NCI-H748 (cell line): Measurements from ENCODE around the gene ZNF200.
"Not testable (repeated sequence)": the region's sequence is repeated elsewhere in the genome, so short reads cannot be mapped to it uniquely, and the experiment has no call there.

Experiments used
- DNase-seq: peaks from one replicate; lab custom pipeline; 2025; ENCODE audit not compliant: unreplicated experiment; lab: John Stamatoyannopoulos, UW

Gene ZNF200

DNA sequence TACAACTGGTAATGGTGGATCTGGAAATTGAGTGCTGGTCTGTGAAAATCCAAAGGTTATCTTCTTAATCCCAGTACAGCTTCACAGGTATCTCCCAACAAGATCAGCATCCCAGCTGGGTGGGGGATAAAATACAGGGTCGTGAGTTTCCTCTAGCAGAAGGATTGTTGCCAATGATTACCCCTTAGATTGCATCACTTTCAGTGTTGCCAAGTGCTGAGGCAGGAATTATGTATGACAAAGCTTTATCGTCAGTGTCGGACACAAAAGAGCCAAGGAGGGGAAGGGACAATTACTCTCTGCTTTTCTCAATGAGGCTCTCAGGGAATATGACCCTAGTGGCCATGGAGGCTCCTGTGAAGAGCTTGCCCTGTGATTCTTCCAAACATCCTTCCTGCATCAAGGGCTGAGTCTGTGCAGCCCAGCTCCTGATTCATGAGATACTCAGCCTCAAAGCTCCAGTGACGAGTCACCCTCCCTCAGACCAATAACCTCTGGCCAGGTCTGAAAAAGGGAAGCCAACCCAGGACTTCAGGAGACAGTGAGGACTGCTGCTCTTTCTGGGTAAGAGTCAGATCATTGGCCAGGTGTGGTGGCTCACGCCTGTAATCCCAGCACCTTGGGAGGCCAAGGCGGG lies 31.9 kb downstream of the ZNF200 start:
- DNase-seq = no peak

DNA sequence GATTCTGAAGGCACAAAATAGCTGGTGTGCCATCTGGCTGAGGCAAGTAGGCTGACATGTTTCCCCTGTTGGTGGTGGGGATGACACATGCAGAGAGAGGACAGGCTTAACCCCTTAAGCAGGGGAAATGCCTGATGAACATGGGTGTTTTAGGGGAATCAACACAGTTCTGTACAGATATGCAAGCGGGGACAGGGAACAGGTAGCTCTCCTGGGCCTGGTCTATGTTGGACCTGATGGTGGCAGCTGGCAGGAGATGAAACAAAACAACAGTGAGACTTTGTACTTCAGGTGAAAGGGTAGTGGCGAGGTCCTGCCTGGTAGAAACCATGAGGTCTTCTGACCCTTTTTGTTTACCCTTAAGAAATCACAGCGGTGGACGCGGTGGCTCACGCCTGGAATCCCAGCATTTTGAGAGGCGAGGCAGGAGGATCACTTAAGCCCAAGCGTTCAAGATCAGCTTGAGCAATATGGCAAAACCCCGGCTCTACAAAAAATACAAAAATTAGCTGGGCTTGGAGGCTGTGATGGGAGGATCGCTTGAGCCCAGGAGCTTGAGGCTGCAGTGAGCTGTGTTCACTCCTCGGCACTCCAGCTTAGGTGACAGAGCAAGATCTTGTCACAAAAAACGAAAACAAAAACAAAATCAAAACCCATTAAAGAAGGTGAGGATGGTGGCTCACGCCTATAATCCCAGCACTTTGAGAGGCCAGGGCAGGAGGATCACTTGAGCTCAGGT lies 36.5 kb downstream of the ZNF200 start:
- DNase-seq = no peak

DNA sequence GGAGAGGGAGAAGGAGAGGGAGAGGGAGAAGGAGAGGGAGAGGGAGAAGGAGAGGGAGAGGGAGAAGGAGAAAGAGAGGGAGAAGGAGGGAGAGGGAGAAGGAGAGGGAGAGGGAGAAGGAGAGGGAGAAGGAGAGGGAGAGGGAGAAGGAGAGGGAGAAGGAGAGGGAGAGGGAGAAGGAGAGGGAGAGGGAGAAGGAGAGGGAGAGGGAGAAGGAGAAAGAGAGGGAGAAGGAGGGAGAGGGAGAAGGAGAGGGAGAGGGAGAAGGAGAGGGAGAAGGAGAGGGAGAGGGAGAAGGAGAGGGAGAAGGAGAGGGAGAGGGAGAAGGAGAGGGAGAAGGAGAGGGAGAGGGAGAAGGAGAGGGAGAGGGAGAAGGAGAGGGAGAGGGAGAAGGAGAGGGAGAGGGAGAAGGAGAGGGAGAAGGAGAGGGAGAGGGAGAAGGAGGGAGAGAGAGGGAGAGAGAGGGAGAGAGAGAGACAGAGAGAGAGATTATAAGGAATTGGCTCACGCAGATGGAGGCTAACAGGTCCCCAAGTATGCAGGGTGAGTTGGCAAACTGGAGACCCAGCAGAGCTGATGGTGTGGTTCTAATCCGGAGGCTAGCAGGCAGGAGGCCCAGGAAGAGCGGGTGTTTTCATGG lies 37.1 kb downstream of the ZNF200 start:
- DNase-seq = not testable (repeated sequence)

DNA sequence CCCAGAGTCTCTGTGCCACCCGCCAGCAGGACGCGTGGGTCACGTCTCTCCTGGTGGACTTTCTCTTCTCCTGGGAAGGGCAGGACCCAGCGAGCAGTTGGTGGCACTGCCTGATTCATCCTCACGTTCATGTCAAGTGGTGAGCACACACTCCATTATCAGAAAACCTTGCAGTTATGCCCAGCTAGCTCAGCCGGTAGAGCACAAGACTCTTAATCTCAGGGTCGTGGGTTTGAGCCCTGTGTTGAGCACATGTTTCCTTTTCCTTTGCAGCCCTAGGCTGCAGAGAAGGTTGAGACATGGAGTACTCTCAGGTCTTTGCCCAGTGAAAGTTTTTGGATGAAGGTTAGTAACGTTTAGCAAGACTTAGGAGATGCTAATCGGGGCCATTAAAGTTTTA lies 39.0 kb downstream of the ZNF200 start:
- no peak for DNase-seq

DNA sequence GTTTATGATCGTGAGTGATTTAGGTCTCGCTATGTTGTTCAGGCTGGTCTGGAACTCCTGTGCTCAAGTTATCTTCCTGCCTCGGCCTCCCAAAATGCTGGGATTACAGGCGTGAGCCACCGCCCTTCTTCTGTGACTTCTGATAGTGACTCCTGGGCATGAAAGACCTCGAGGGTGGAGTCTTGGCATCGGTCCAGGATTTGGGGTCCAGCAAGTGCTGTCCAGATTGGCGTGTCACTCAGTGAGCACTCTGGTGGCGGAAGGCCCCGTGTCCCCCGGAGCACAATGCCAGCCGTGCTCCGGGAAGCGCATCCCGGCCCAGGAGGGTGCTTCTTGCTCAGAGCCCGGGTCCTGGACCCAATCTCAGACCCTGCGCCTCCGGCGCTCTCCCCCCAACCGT lies 40.2 kb downstream of the ZNF200 start:
- peak; percentile 11 for DNase-seq

DNA sequence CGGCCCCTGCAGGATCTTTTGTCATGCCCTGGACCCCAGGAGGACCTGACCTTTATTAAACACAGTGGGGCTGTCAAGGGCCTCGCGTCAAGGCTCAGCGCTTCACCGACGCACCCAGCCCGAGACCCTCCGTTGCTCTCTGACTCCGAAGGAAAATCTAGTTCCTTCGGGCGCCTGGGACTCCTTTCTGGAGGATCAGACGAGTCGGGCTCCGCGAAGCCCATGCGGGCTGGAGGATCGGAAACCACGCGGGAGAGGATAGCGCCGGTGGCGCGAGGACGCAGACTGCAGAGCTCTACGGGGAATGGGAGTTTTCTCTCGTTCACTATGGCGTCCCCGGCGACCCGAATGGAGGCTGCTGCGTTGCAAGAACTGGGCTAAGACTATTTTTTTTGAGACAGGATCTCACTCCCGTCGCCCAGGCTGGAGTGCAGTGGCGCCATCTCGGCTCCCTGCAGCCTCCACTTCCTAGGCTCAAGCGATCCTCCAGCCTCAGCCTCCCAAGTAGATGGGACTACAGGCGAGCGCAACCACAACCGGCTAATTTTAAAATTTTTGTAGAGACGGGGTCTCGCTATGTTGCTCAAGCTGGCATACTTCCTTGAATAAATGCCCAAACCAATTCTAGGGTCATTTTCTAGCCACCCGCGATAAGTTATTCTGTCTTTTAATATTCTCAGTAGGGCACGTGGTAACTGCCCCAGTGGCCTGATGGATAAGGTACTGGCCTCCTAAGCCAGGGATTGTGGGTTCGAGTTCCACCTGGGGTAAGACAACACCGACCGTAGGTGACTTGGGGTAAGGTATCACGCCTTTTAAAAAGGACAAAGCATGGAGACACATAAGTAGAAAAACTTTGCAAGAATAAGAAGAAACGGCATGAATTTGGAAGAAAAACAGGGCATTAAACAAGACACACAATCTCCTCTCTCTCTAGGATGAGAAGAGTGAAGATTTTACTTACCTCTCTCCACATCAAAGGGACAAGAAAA lies 41.4 kb downstream of the ZNF200 start:
- DNase-seq = no peak

DNA sequence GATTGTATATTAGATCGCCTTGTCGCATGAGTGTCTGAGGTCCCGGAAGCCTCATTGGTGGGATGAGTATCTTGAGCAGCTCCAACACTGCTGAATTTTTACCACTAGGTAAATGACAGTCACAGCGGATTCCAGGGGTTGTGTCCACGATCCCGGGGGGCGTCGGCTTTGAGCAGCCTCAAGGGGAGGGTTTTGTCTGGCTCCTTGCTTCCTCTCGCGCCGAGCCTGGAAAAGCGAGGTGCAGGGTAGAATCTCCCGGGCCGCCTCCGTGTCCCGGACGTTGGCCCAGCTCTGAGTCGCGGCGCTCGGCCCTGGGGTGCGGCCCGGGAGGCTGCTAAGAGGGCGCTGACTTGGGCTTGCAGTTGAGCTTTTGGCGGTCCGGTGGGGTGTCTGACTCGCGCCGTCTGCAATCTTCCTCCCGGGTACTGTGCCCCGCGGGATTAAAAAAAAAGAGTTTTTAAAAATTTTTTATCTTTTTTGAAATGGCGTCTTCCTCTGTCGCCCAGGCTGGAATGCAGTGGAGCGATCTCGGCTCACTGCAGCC lies 42.4 kb downstream of the ZNF200 start:
- DNase-seq = no peak

DNA sequence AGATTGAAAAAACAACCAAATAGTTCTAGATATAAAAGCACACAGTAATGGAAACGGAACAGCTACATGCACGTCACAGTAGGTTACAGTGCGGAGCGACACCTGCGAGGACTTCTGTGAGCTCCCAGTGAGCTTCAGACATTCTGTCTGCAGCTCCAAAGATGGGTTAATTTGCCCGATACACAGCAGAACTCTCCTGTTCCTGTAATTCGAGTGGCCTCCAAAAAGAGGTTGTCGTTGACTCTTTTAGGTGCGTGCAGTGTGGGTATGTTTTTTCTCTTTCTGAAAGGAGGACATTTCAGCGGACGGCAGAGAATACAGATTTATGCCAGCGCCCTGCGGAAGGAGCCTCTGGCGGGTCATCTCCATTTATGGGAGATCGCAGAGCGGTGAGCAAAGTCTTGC lies 44.0 kb downstream of the ZNF200 start:
- DNase-seq = peak; percentile 37

DNA sequence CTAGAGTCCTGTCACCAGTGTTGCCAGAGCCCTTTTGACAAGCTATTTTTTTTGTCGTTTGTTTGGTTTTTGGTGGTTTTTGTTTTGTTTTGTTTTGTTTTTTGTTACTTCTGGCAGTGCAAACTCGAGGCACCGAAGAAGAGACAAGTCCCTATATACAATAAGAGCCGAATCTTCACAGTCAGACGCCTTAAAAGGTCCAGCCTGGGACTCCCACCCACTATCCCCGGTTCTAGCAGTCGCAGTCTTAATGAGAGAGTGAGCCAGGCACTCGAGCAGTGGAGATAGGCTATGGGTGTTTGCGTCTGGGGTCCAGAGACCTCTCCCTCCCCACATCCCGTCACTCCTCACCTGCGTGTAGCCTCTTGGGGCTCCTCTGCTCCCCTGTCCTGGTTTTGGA lies 45.1 kb downstream of the ZNF200 start:
- no peak for DNase-seq

DNA sequence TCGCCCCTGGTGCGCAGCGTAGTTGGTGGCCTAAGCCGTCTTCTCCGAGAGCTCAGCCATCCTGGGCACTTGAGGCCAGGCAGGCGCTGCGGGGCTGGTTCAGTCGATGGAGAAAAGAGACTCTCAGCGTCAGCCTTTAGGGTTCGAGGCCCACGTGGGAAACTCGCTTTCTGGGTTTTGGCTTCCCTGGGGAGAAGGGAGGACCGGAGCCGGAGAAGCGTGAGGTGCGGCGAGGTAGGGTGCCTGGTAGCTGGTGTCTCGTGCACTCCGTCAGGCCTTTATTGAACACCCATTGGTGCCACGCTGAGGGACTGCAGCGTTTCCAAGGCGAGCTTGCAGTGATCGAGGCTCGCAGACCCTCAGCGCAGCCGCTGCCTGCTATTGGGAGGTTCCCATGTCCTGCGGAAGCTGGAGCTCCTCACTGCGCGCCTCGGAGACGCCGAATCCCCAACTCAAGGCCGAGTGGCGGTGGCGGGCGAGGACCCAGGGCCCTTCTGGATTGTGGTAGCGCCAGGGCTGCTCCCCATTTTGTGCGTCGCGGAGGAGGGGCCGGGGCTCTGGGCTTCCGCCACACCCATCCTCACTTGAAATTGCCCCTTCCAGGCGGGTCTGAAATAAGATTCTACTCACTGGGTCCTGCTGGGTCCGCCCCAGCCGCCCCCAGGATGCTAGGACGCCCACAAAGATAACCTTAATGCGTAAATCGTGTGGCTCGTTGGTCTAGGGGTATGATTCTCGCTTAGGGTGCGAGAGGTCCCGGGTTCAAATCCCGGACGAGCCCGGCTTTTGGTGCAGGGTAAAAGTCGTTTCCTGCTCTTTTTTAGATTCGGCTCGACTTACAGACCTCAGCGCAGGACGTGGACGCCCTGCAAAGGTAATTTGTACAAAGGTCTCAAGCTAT lies 45.8 kb downstream of the ZNF200 start:
- DNase-seq = peak; percentile 50

DNA sequence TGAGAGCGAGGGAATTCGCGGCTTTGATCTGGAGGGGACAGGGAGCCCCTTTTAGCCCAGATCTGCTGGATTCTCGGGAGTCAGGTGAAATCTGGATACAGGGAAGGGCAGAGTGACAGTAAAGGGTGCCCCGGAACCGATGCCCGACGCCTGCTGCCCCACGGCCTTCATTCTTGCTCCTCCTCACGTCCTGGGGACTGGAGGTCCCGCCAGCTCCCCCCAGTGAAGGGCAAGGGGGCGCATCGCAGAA lies 46.4 kb downstream of the ZNF200 start:
- peak; percentile 50 for DNase-seq

DNA sequence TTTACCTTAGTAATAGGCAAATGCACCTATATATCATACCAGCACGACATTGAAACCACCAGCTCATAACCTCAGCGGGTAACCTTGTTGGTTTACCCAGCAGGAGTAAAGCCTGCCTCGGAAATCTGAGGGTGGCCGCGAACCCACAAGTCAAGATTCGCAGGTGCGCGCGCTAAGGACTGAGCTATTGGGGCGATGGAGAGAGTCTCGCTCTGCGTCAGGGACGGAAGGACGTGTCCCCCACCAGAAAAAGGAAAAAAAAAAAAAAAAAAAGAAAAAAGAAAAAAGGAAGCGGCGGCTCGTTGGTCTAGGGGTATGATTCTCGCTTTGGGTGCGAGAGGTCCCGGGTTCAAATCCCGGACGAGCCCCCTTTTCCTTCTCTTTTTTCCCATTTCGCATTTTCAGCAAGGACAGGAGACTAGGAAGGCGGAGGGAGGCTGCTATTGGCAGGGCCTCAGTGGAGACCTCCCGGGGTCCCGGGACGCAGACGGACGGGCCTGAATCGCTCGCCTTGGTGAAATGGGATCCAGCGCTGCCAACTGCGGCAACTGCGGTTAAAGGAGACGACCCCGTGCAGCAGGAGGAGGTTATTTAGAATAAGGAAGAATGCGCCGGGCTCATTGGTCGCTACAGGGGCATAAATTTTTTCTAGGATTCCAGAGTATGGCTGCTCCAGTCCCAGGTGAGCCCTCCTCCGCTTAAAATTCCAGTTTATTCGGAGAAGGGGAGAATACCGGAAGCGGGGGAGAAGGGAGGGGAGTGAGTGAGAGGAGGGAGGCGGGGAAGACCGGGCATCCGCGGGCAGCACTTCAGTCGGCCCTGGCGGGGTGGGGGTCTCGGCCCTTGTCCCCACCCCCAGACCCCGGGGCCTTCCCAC lies 46.9 kb downstream of the ZNF200 start, which contains the start of gene OR1F1:
OR1F1 (plus strand) TSS at position 407 of the 877 bp plus-strand sequence.
- peak; percentile 65 for DNase-seq

DNA sequence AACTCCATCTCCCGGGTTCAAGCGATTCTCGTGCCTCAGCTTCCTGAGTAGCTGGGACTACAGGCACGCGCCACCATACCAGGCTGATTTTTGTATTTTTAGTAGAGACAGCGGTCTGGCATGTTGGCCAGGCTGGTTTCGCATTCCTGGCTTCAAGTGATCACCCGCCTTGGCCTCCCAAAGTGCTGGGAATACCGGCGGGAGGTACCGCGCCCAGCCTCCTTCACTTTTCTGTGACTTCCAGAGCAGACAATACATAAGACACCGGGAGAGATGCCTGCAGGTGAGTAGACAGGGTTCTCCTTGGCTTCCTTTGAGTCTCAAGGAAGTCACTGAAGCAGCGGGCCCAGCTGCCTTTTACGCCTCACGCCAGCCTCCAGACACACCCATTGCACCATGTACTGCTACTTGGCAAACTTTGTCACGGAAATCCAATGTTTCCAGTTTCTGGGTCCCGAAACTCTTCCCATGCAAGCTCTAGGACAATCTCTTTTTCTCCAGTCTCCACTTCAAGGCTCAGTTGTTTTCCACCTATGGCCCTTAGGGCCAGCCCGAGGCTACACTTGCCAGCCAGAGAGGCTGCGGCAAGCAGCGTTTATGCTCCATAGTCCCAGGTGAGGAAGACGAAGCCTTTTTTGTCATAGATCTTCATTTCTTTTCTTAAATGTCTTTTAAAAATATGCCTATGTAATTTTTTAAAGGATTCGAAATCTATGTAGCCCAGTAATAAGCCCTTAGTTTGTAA lies 47.8 kb downstream of the ZNF200 start:
- no peak for DNase-seq

DNA sequence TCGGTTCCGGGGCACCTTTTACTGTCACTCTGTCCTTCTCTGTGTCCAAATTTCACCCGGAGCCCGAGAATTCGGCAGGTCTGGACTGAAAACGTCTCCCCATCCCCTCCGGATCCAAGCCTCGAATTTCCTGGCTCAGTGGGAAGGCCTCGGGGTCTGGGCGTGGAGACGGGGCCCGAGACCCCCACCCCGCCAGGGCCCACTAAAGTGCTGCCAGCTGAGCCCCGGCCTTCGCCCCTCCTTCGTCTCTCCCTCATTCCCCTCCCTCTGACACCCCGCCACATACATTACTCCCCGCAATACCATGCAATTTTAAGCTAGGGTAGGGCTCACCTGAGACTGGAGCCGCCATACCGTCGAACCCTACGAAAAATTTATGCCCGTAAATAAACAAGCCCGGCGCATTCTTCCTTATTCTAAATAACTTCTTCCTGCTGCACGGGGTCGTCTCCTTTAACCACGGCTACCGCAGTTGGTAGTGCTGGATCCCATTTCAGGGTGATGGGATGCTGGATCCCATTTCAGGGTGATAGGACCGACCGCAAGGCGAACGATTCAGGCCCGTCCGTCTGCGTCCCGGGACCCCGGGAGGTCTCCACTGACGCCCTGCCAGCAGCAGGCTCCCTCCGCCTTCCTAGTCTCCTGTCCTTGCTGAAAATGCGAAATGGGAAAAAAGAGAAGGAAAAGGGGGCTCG lies 51.4 kb downstream of the ZNF200 start:
- DNase-seq = no peak

DNA sequence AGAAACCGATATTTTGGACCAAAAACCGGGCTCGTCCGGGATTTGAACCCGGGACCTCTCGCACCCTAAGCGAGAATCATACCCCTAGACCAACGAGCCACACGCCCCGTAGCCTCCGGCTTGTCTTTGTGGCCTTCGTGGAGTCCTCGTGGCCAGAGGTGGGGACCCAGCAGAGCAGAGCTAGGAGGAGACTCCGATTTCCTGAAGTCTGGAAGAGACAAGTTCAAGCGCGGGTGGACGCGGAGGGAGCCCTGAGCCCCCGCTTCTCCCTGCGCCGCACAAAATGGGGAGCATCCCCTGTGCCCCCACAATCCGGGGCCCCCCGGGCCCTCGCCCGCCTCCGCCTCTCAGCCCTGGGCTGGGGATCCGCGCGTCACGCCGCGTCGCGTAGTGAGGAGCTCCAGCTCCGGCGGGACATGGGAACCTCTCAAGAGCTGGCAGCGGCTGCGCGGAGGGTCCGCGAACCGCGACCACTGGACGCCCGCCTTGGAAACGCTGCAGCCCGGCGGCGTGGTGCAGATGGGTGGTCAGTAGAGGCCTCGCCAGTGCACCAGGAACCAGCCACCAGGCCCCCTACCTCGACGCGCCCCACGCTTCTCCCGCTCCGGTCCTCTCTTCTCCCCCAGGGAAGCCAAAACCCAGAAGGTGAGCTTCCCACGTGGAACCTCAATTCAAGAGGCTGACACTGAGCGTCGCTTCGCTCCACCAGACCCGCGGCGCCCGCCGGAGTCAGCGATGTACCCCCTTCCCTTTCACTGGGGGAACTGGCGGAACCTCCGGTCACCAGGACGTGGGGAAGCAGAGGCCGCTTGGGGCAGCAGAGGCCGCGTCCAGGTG lies 52.1 kb downstream of the ZNF200 start:
- DNase-seq = no peak

DNA sequence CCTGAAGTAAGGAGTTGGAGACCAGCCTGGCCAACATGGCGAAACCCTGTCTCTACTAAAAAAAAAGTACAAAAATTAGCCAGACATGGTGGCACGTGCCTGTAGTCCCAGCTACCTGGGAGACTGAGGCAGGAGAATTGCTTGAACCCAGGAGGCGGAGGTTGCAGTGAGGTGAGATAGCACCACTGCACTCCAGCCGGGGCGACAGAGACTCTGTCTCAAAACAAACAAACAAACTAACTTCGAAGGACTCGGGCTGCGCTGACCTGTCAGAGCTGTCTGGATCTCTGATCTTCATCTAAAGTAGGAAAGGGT lies 52.7 kb downstream of the ZNF200 start:
- DNase-seq = not testable (repeated sequence)

DNA sequence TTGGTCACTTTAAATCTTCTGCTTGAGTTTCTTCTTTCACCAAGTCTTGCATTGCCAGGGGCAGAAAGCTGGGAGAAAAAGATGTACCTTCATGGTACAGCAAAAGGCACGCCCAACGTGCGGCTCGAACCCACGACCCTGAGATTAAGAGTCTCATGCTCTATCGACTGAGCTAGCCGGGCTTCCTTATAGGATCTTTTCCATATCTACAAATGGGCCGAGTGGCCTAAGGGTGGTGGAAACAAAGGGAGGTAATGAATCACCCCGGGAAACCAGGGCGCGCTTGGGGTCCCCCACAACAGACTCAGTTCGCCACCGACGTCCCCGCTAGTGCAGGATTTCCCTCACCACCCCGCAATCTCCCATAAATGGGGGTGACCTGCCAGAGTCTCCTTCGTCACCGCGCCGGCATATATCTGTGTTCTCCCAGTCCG lies 54.5 kb downstream of the ZNF200 start:
- DNase-seq = no peak
